ENCODE results near the gene SYN1.

SYN1 gene

GRCh38 chrX:47646636-47647035, 27.0 kb upstream of the SYN1 start:
- Histone ChIP-seq H3K27me3 (ENCODE audit: control insufficient read depth, insufficient read depth, low read length) (no peaks in the 10 kb centered on the region), H3K4me3 (ENCODE audit: low read depth, low read length) (no peak overlapping the region), H3K4me2 (ENCODE audit: low read length) (no peak overlapping the region), H3K79me2 (peaks cover 9% of the 10 kb centered on the region), H3K9me3 (ENCODE audit: control insufficient read depth, low read length) (no peaks in the 10 kb centered on the region), H3K4me1 (no peaks in the 10 kb centered on the region), H3K27ac (no peak overlapping the region), H3K36me3 (ENCODE audit: control insufficient read depth, insufficient read depth, low read length) (no peaks in the 10 kb centered on the region), H2AFZ (no peak overlapping the region), H3K9ac (no peak overlapping the region)
- TF ChIP-seq, protein P1, sequence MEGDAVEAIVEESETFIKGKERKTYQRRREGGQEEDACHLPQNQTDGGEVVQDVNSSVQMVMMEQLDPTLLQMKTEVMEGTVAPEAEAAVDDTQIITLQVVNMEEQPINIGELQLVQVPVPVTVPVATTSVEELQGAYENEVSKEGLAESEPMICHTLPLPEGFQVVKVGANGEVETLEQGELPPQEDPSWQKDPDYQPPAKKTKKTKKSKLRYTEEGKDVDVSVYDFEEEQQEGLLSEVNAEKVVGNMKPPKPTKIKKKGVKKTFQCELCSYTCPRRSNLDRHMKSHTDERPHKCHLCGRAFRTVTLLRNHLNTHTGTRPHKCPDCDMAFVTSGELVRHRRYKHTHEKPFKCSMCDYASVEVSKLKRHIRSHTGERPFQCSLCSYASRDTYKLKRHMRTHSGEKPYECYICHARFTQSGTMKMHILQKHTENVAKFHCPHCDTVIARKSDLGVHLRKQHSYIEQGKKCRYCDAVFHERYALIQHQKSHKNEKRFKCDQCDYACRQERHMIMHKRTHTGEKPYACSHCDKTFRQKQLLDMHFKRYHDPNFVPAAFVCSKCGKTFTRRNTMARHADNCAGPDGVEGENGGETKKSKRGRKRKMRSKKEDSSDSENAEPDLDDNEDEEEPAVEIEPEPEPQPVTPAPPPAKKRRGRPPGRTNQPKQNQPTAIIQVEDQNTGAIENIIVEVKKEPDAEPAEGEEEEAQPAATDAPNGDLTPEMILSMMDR (IDR thresholded peaks at IDR 0.05) = no peak

- H3K27ac ChIP-seq = peak overlapping the region; percentile 51
- no peak overlapping the region for H3K4me2 ChIP-seq (ENCODE audit: low read length)
- no peak overlapping the region for H3K4me3 ChIP-seq (ENCODE audit: low read depth, low read length)
- H3K9ac ChIP-seq = no peak overlapping the region
- no peaks in the 10 kb centered on the region for H3K27me3 ChIP-seq (ENCODE audit: control insufficient read depth, insufficient read depth, low read length)
- H3K4me1 ChIP-seq = no peaks in the 10 kb centered on the region
- TF ChIP-seq, protein P1 (IDR thresholded peaks at IDR 0.05) = no peak
- no peaks in the 10 kb centered on the region for H3K36me3 ChIP-seq (ENCODE audit: control insufficient read depth, insufficient read depth, low read length)
- peaks cover 9% of the 10 kb centered on the region for H3K79me2 ChIP-seq
- H2AFZ ChIP-seq = no peak overlapping the region
- no peaks in the 10 kb centered on the region for H3K9me3 ChIP-seq (ENCODE audit: control insufficient read depth, low read length)
Measured at GRCh38 chrX:47645530-47645929, 25.9 kb upstream of the SYN1 start.

DNA sequence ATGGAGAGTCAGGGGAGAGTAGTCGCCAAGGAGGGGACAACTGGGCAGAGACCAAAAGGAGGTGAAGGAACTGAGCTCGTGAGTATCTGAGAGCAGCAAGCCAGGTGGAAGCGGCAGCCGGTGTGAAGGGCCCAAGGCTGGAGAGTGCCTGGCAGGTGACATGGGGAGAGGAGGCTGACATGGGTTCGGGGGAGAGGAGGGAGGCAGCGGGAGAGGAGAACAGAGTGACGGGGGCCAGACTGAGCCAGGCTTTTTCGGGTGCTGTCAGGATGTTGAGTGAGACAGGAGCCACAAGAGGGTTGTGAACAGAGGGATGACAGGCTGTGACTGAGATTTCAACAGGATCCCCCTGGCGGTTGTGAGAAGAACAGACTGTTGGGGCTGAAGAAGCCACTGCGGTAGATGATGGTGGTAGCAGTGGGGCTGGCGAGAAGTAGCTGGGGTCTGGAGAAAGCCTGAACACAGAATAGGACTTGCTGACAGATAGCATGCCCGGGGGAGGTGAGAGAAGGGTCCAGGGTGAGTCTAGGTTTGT, 25.0 kb upstream of the SYN1 start:
- H3K27me3 ChIP-seq (ENCODE audit: control insufficient read depth, insufficient read depth, low read length) = no peaks in the 10 kb centered on the region
- H3K4me2 ChIP-seq (ENCODE audit: low read length) = no peak overlapping the region
- peaks cover 9% of the 10 kb centered on the region for H3K79me2 ChIP-seq
- no peaks in the 10 kb centered on the region for H3K9me3 ChIP-seq (ENCODE audit: control insufficient read depth, low read length)
- H3K4me3 ChIP-seq (ENCODE audit: low read depth, low read length) = no peak overlapping the region
- TF ChIP-seq, protein P1 (IDR thresholded peaks at IDR 0.05) = peak; percentile 21
- H3K4me1 ChIP-seq = no peaks in the 10 kb centered on the region
- no peaks in the 10 kb centered on the region for H3K36me3 ChIP-seq (ENCODE audit: control insufficient read depth, insufficient read depth, low read length)
- H2AFZ ChIP-seq = no peak overlapping the region
- no peak overlapping the region for H3K27ac ChIP-seq
- no peak overlapping the region for H3K9ac ChIP-seq

- Histone ChIP-seq H3K27ac (no peak overlapping the region), H3K9me3 (ENCODE audit: control insufficient read depth, low read length) (no peaks in the 10 kb centered on the region), H3K27me3 (ENCODE audit: control insufficient read depth, insufficient read depth, low read length) (no peaks in the 10 kb centered on the region), H2AFZ (no peak overlapping the region), H3K4me1 (no peaks in the 10 kb centered on the region), H3K79me2 (peaks cover 6% of the 10 kb centered on the region), H3K36me3 (ENCODE audit: control insufficient read depth, insufficient read depth, low read length) (no peaks in the 10 kb centered on the region), H3K4me3 (ENCODE audit: low read depth, low read length) (no peak overlapping the region), H3K9ac (no peak overlapping the region), H3K4me2 (ENCODE audit: low read length) (no peak overlapping the region)
- TF ChIP-seq, protein P1 (IDR thresholded peaks at IDR 0.05) = peak; percentile 36
Measured at GRCh38 chrX:47643926-47644325, 24.3 kb upstream of the SYN1 start.

GRCh38 chrX:47638816-47639215, 19.2 kb upstream of the SYN1 start:
- H3K27me3 ChIP-seq (ENCODE audit: control insufficient read depth, insufficient read depth, low read length) = no peaks in the 10 kb centered on the region
- H3K4me2 ChIP-seq (ENCODE audit: low read length) = no peak overlapping the region
- no peak overlapping the region for H2AFZ ChIP-seq
- TF ChIP-seq, protein P1 (IDR thresholded peaks at IDR 0.05) = no peak
- no peaks in the 10 kb centered on the region for H3K79me2 ChIP-seq
- H3K4me1 ChIP-seq = no peaks in the 10 kb centered on the region
- H3K9me3 ChIP-seq (ENCODE audit: control insufficient read depth, low read length) = no peaks in the 10 kb centered on the region
- H3K9ac ChIP-seq = no peak overlapping the region
- H3K27ac ChIP-seq = no peak overlapping the region
- no peak overlapping the region for H3K4me3 ChIP-seq (ENCODE audit: low read depth, low read length)
- no peaks in the 10 kb centered on the region for H3K36me3 ChIP-seq (ENCODE audit: control insufficient read depth, insufficient read depth, low read length)

Measured in parathyroid adenoma (tissue), 2 donors.